Fibroblast of lung (primary cell): ENCODE data around the gene KIF5A.

Experiments used
- EZH2 ChIP-seq: IDR thresholded peaks from 2 replicates; pipeline ENCODE4 v1.5.1; 2012; ENCODE audit warnings: low read length, control low read depth, mild to moderate bottlenecking; ENCODE audit errors: missing control alignments
- TF ChIP-seq, protein P1 (sequence below), 2 donors: IDR thresholded peaks in 1 of 2; conservative IDR thresholded peaks in 1 of 2; 1 replicate in 1 of 2; 2 replicates in 1 of 2; pipeline ENCODE4 v1.5.1; 2011 to 2012; ENCODE audit warnings: low read length in 2 of 2, control low read depth in 1 of 2, inconsistent platforms in 1 of 2, low read depth in 1 of 2, mild to moderate bottlenecking in 1 of 2

DNA sequence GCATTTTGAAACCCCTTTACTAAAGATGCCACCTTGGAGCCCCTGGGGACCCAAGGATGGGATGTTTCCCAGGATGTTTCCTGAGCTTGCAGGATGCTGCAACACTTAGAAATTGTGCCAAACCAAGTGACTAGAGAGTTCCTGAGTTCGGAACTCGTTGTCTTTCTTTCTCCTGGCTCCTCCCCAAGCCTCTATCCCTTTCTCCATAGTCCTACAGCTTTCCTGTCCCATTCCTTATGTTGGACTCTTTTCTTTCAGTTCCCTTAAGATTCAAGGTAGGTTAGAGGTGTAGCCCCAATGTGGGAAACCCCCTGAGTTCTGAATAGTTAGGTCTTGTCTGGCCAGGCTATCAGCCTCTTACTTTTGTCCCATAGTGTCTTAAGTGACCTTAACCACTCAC is 1.4 kb upstream of the KIF5A start:
- TF ChIP-seq, protein P1, sequence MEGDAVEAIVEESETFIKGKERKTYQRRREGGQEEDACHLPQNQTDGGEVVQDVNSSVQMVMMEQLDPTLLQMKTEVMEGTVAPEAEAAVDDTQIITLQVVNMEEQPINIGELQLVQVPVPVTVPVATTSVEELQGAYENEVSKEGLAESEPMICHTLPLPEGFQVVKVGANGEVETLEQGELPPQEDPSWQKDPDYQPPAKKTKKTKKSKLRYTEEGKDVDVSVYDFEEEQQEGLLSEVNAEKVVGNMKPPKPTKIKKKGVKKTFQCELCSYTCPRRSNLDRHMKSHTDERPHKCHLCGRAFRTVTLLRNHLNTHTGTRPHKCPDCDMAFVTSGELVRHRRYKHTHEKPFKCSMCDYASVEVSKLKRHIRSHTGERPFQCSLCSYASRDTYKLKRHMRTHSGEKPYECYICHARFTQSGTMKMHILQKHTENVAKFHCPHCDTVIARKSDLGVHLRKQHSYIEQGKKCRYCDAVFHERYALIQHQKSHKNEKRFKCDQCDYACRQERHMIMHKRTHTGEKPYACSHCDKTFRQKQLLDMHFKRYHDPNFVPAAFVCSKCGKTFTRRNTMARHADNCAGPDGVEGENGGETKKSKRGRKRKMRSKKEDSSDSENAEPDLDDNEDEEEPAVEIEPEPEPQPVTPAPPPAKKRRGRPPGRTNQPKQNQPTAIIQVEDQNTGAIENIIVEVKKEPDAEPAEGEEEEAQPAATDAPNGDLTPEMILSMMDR (conservative IDR thresholded peaks at IDR 0.05 in 1 of 2, IDR thresholded peaks at IDR 0.05 in 1 of 2; ENCODE audit: low read depth in 1 of 2, low read length in 2 of 2), result no peak
- TF ChIP-seq EZH2, result no peak
